SHP77 (cell line): ENCODE data around the gene MED14.

Source experiments
- DNase-seq, 2 experiments: peaks; one replicate each; lab custom pipeline; 2025; lab: John Stamatoyannopoulos, UW

Gene MED14

DNA sequence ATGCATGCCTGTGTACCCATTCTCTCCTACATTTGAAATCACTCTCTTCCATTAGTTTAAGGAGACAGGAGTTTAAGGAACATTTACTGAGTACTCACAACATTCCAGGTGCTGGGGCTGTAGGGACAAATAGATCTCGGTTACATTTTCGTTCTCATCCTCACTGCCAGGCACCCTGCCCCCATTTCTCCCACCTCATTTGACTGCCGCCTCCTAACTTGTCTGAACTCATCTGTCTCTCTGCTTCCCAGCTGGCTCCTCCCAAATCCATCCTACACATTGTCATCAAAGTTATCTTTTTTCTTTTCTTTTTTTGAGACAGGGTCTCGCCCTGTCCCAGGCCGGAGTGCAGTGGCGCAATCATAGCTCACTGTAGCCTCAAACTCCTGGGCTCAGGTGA lies 131.9 kb downstream of the MED14 start:
- no peak for DNase-seq
